Measurements from ENCODE around the gene IZUMO4. TPM values are rescaled to one million over a fixed set of nuclear protein-coding genes. Genes with fewer than 3 reads are reported as not detected.

The IZUMO4 gene
- total RNA-seq, 2 donors from 2014 or later = 0.67 to 1.4 TPM

GRCh38 chr19:2058570-2059421, 37.9 kb upstream of the IZUMO4 start:
- Histone ChIP-seq H3K36me3 (no peaks in the 10 kb centered on the region), H3K4me3 (no peak overlapping the region), H3K27ac (peak overlapping the region; percentile 99), H3K4me1 (peaks cover 0 to 81% of the 10 kb centered on the region in 2 donors), H3K27me3 (no peaks in the 10 kb centered on the region), H3K9me3 (no peaks in the 10 kb centered on the region)
- DNase-seq (ENCODE audit: low spot score) = no peak
- TF ChIP-seq CTCF (IDR thresholded peaks at IDR 0.05) = no peak

- no peaks in the 10 kb centered on the region for H3K27me3 ChIP-seq
- H3K36me3 ChIP-seq = no peaks in the 10 kb centered on the region
- no peak for TF ChIP-seq CTCF (IDR thresholded peaks at IDR 0.05)
- DNase-seq (ENCODE audit: low spot score) = peak; percentile 88
- peak overlapping the region; percentile 99 for H3K27ac ChIP-seq
- H3K4me1 ChIP-seq = peaks cover 0 to 80% of the 10 kb centered on the region in 2 donors
- H3K9me3 ChIP-seq = no peaks in the 10 kb centered on the region
- H3K4me3 ChIP-seq = peak overlapping the region in 1 of 2 donors; percentile 64
Measured at GRCh38 chr19:2059422-2060201, 37.1 kb upstream of the IZUMO4 start.

GRCh38 chr19:2060884-2061494, 35.7 kb upstream of the IZUMO4 start:
- peak overlapping the region; percentile 56 to 64 for H3K4me3 ChIP-seq
- no peaks in the 10 kb centered on the region for H3K36me3 ChIP-seq
- no peak for TF ChIP-seq CTCF (IDR thresholded peaks at IDR 0.05)
- peak; percentile 75 for DNase-seq (ENCODE audit: low spot score)
- H3K27ac ChIP-seq = peak overlapping the region; percentile 99
- H3K4me1 ChIP-seq = peaks cover 0 to 70% of the 10 kb centered on the region in 2 donors
- no peaks in the 10 kb centered on the region for H3K9me3 ChIP-seq
- no peaks in the 10 kb centered on the region for H3K27me3 ChIP-seq

GRCh38 chr19:2061495-2062388, 35.0 kb upstream of the IZUMO4 start:
- Histone ChIP-seq H3K9me3 (no peaks in the 10 kb centered on the region), H3K27ac (peak overlapping the region; percentile 99), H3K27me3 (no peaks in the 10 kb centered on the region), H3K4me3 (peak overlapping the region; percentile 56 to 64), H3K4me1 (peaks cover 0 to 64% of the 10 kb centered on the region in 2 donors), H3K36me3 (no peaks in the 10 kb centered on the region)
- peak; percentile 100 for DNase-seq (ENCODE audit: low spot score)
- TF ChIP-seq CTCF (IDR thresholded peaks at IDR 0.05) = peak in 1 of 2 donors; percentile 19

- Histone ChIP-seq H3K27me3 (no peaks in the 10 kb centered on the region), H3K4me1 (peaks cover 0 to 58% of the 10 kb centered on the region in 2 donors), H3K27ac (peak overlapping the region; percentile 99), H3K9me3 (no peaks in the 10 kb centered on the region), H3K4me3 (peak overlapping the region; percentile 48 to 64), H3K36me3 (no peaks in the 10 kb centered on the region)
- DNase-seq (ENCODE audit: low spot score) = no peak
- no peak for TF ChIP-seq CTCF (IDR thresholded peaks at IDR 0.05)
Measured at GRCh38 chr19:2062389-2062729, 34.4 kb upstream of the IZUMO4 start.
